ENCODE data around the gene HOXC9. TPM values are rescaled to one million over a fixed set of nuclear protein-coding genes. Genes with fewer than 3 reads are reported as not detected.

HOXC9 gene
- total and polyA plus RNA-seq, 9 of the 15 experiments (the other 6 are each of a cell fraction or from before 2014, with no cell fraction given) = 1.1 to 10.5 (median 9.3) TPM

GRCh38 chr12:53995002-53995377, 5.0 kb upstream of the HOXC9 start:
- intact Hi-C loops (cut with micrococcal nuclease) = no loop called here
- Histone ChIP-seq H3K27ac (ENCODE audit: extremely low read depth, low read depth, low read length) (peak overlapping the region; percentile 94), H3K4me2 (ENCODE audit: insufficient read depth, low read length) (peak overlapping the region; percentile 92)
- TF ChIP-seq LCOR (CRISPR knock-in tag; IDR thresholded peaks at IDR 0.05) (0 out of 2 replicates have a peak, but pooled peaks have one; percentile 5), TARDBP (IDR thresholded peaks at IDR 0.05) (no peak), ZNF592 (IDR thresholded peaks at IDR 0.05) (no peak), ZNF184 (CRISPR knock-in tag; IDR thresholded peaks at IDR 0.05) (no peak), CHD1 (IDR thresholded peaks at IDR 0.05; ENCODE audit: low read length) (peak; percentile 61), ETS1 (conservative IDR thresholded peaks at IDR 0.05; ENCODE audit: control insufficient read depth, low read depth, low read length) (0 out of 2 replicates have a peak, but pooled peaks have one; percentile 9), HNRNPK (IDR thresholded peaks at IDR 0.05; ENCODE audit: low read depth, low read length, poor library complexity, severe bottlenecking) (no peak), ZNF12 (CRISPR knock-in tag; IDR thresholded peaks at IDR 0.05) (no peak), ZBTB1 (CRISPR knock-in tag; IDR thresholded peaks at IDR 0.05; ENCODE audit: borderline replicate concordance, low read depth) (no peak), CTCF (IDR thresholded peaks at IDR 0.05 in 2 of 3, conservative IDR thresholded peaks at IDR 0.05 in 1 of 3; ENCODE audit: insufficient read depth in 2 of 3, low read depth in 1 of 3, low read length in 3 of 3) (0 out of 6 replicates have a peak, but pooled peaks of 1 of the 3 experiments have one; percentile 4), RBFOX2 (IDR thresholded peaks at IDR 0.05; ENCODE audit: low read depth, low read length) (no peak), ZNF395 (CRISPR knock-in tag; IDR thresholded peaks at IDR 0.05) (0 out of 2 replicates have a peak, but pooled peaks have one; percentile 25), ATF7 (IDR thresholded peaks at IDR 0.05) (no peak)

More at GRCh38 chr12:53995002-53995377, 5.0 kb upstream of the HOXC9 start:
- in situ Hi-C loops (cut with MboI) = no loop called here
- H4K20me1 ChIP-seq (replicated peaks; ENCODE audit: control insufficient read depth, insufficient read depth, low read length) = no peaks in the 10 kb centered on the region
- TSS peak; percentile 40 for BruUV-seq (replicated peaks)
- no peaks in the 10 kb centered on the region for H3K9me1 ChIP-seq (ENCODE audit: control insufficient read depth, insufficient read depth, low read length)
- H3K9ac ChIP-seq (ENCODE audit: insufficient read depth in 1 of 2, low read depth in 2 of 2, low read length in 2 of 2) = peak overlapping the region; percentile 87 to 96
- peaks cover 35 to 70% of the 10 kb centered on the region in 2 experiments for H3K4me1 ChIP-seq (replicated peaks in 1 of 2; ENCODE audit: control insufficient read depth in 2 of 2, insufficient read depth in 2 of 2, low read length in 2 of 2)
- FAIRE-seq = no peak
- CTCF ChIA-PET (ENCODE audit: low intra/inter-chr PET ratio) = no interaction called here
- peaks cover 33% of the 10 kb centered on the region for H3K79me2 ChIP-seq (ENCODE audit: control insufficient read depth, insufficient read depth, low read length)
- H3K9me3 ChIP-seq (replicated peaks; ENCODE audit: control insufficient read depth, insufficient read depth, low read depth, low read length) = no peaks in the 10 kb centered on the region
- ATAC-seq = no peak
- H3K27me3 ChIP-seq (ENCODE audit: control insufficient read depth in 2 of 2, insufficient read depth in 2 of 2, low read length in 2 of 2) = peaks cover 0 to 10% of the 10 kb centered on the region in 2 experiments; a peak in 2 of 5 replicates
- 0% methylated on average over 17 of the region's 17 CpGs for WGBS (ENCODE audit: insufficient coverage, low coverage, missing lambda C conversion rate)
- POLR2A ChIA-PET = interaction anchor here (0.5 to 1.9 kb wide), 5 partner anchors 24 to 403 kb away, joined by 3 to 4 read pairs (median 3); no protein-coding TSS in a partner anchor
- H3K36me3 ChIP-seq (ENCODE audit: control insufficient read depth, insufficient read depth, low read length) = no peaks in the 10 kb centered on the region
- peak overlapping the region; percentile 93 for H2AFZ ChIP-seq (ENCODE audit: low read depth, low read length)
- DNase-seq (ENCODE audit: extremely low read depth in 1 of 4, low spot score in 3 of 4) = no peak
- H3K4me3 ChIP-seq = peak overlapping the region; percentile 61
